Smooth muscle cell (in vitro differentiated cells): ENCODE data around the gene CCR7. TPM values are rescaled to one million over a fixed set of nuclear protein-coding genes. Genes with fewer than 3 reads are reported as not detected.
A peak's percentile ranks its signal among the peaks of the same experiment; 100 is the strongest.

Source experiments
- DNase-seq: peaks from one replicate; lab custom pipeline; 2025; ENCODE audit not compliant: unreplicated experiment; lab: John Stamatoyannopoulos, UW
- H2AFZ ChIP-seq: fragments of 200-600 bp; sonication (generic); 2 replicates; pipeline ENCODE4 v1.6.0; 2016; ENCODE audit warnings: antibody characterized with exemption, low read depth, mild to moderate bottlenecking
- H3F3A ChIP-seq: fragments of 200-600 bp; sonication (generic); 2 replicates; pipeline ENCODE4 v1.6.0; 2017; ENCODE audit warnings: antibody characterized with exemption, low read depth
- H3K27ac ChIP-seq: fragments of 200-600 bp; sonication (generic); 2 replicates; pipeline ENCODE4 v1.5.1; 2016; ENCODE audit warnings: low read depth, mild to moderate bottlenecking
- H3K27me3 ChIP-seq: fragments of 200-600 bp; sonication (generic); 2 replicates; pipeline ENCODE4 v1.6.1; 2016; ENCODE audit warnings: low read depth, mild to moderate bottlenecking
- H3K36me3 ChIP-seq: fragments of 200-600 bp; sonication (generic); 2 replicates; pipeline ENCODE4 v1.5.1; 2016; ENCODE audit warnings: low read depth
- H3K4me1 ChIP-seq: fragments of 200-600 bp; sonication (generic); 2 replicates; pipeline ENCODE4 v1.5.1; 2016; ENCODE audit warnings: low read depth
- H3K4me2 ChIP-seq: fragments of 200-600 bp; sonication (generic); 2 replicates; pipeline ENCODE4 v1.6.0; 2016; ENCODE audit warnings: mild to moderate bottlenecking
- H3K4me3 ChIP-seq: fragments of 200-600 bp; sonication (generic); 2 replicates; pipeline ENCODE4 v1.5.1; 2016; ENCODE audit warnings: mild to moderate bottlenecking
- H3K79me2 ChIP-seq: fragments of 200-600 bp; sonication (generic); 2 replicates; pipeline ENCODE4 v1.6.0; 2016; ENCODE audit warnings: low read depth, mild to moderate bottlenecking
- H3K9ac ChIP-seq: fragments of 200-600 bp; sonication (generic); 2 replicates; pipeline ENCODE4 v1.6.0; 2016; ENCODE audit warnings: low read depth
- H3K9me3 ChIP-seq: fragments of 200-600 bp; sonication (generic); replicated peaks from 2 replicates; pipeline ENCODE4 v1.5.1; 2016; ENCODE audit warnings: low read depth
- H4K20me1 ChIP-seq: fragments of 200-600 bp; sonication (generic); 2 replicates; pipeline ENCODE4 v1.6.0; 2016; ENCODE audit warnings: low read depth
- CTCF ChIP-seq: fragments of 200-600 bp; sonication (generic); IDR thresholded peaks from 2 replicates; pipeline ENCODE4 v1.5.1; 2017; ENCODE audit warnings: borderline replicate concordance, mild to moderate bottlenecking, antibody characterized with exemption; ENCODE audit not compliant: insufficient read depth, poor library complexity, severe bottlenecking
- WGBS: methylation state at CpG from one replicate; pipeline ENCODE4 v1.1.7; 2016; ENCODE audit warnings: low lambda C conversion rate; 5-methylcytosine and 5-hydroxymethylcytosine counted together
- polyA plus RNA-seq: library from polyadenylated mRNA; unstranded; fragments of >200 nt; fragmentation: Nextera tagmentation; extraction: Ambion mirVana; gene quantifications from 2 replicates; pipeline ENCODE4 v1.2.1, GENCODE V29; 2016
- total RNA-seq: library from RNA; depleted of rRNA; stranded (reverse); fragments of >200 nt; gene quantifications from 2 replicates; pipeline ENCODE4 v1.2.3, GENCODE V29; 2014

CCR7 gene
- total and polyA plus RNA-seq, 2 experiments from 2014 or later, result not detected

- no peak overlapping the region for H2AFZ ChIP-seq
- no peaks in the 10 kb centered on the region for H4K20me1 ChIP-seq
Observed at GRCh38 chr17:40519089-40519775, 46.0 kb downstream of the CCR7 start.

GRCh38 chr17:40518401-40519088, 46.7 kb downstream of the CCR7 start:
- H3K79me2 ChIP-seq, result no peaks in the 10 kb centered on the region
- DNase-seq, result no peak
- H4K20me1 ChIP-seq, result no peaks in the 10 kb centered on the region
- no peaks in the 10 kb centered on the region for H3K4me1 ChIP-seq
- H3K36me3 ChIP-seq, result no peaks in the 10 kb centered on the region
- no peak overlapping the region for H2AFZ ChIP-seq
- WGBS, result 52% methylated on average over 5 of the region's 5 CpGs
- no peak overlapping the region for H3K4me2 ChIP-seq
- TF ChIP-seq CTCF, result no peak
- H3K27ac ChIP-seq, result peak overlapping the region; percentile 56
- no peaks in the 10 kb centered on the region for H3K9me3 ChIP-seq
- H3K9ac ChIP-seq, result no peak overlapping the region
- H3F3A ChIP-seq, result no peaks in the 10 kb centered on the region
- no peak overlapping the region for H3K4me3 ChIP-seq
- H3K27me3 ChIP-seq, result no peaks in the 10 kb centered on the region

More at GRCh38 chr17:40519089-40519775, 46.0 kb downstream of the CCR7 start:
- no peaks in the 10 kb centered on the region for H3K36me3 ChIP-seq
- no peaks in the 10 kb centered on the region for H3K27me3 ChIP-seq
- H3K4me1 ChIP-seq, result no peaks in the 10 kb centered on the region
- WGBS, result 92% methylated on average over 5 of the region's 5 CpGs
- no peak overlapping the region for H3K9ac ChIP-seq
- H3K4me3 ChIP-seq, result no peak overlapping the region
- H3K4me2 ChIP-seq, result no peak overlapping the region
- DNase-seq, result no peak
- no peaks in the 10 kb centered on the region for H3K79me2 ChIP-seq
- peak overlapping the region; percentile 56 for H3K27ac ChIP-seq
- H3K9me3 ChIP-seq, result no peaks in the 10 kb centered on the region
- H3F3A ChIP-seq, result no peaks in the 10 kb centered on the region
- TF ChIP-seq CTCF, result no peak

GRCh38 chr17:40517981-40518380, 47.3 kb downstream of the CCR7 start:
- H3K9ac ChIP-seq, result no peak overlapping the region

More at GRCh38 chr17:40517981-40518380, 47.3 kb downstream of the CCR7 start:
- H3K36me3 ChIP-seq, result no peaks in the 10 kb centered on the region
- no peaks in the 10 kb centered on the region for H3K27me3 ChIP-seq
- no peak for DNase-seq
- H3K4me2 ChIP-seq, result no peak overlapping the region
- H4K20me1 ChIP-seq, result no peaks in the 10 kb centered on the region
- H3K4me1 ChIP-seq, result no peaks in the 10 kb centered on the region
- H3K9me3 ChIP-seq, result no peaks in the 10 kb centered on the region
- H3F3A ChIP-seq, result no peaks in the 10 kb centered on the region
- TF ChIP-seq CTCF, result no peak
- no peaks in the 10 kb centered on the region for H3K79me2 ChIP-seq
- 89% methylated on average over 4 of the region's 4 CpGs for WGBS
- no peak overlapping the region for H2AFZ ChIP-seq
- H3K4me3 ChIP-seq, result no peak overlapping the region
- H3K27ac ChIP-seq, result peak overlapping the region; percentile 56
